OCI-LY1 (cell line): ENCODE data around the gene PPP2R2B.

Source experiments
- H2AFZ ChIP-seq: fragments of 200-600 bp; sonication (generic), shearing (Covaris generic); 2 replicates; pipeline ENCODE4 v1.6.0; 2014; ENCODE audit warnings: antibody characterized with exemption, mild to moderate bottlenecking, low read length
- H3F3A ChIP-seq: fragments of 200-600 bp; sonication (generic), shearing (Covaris generic); 2 replicates; pipeline ENCODE4 v1.6.0; 2014; ENCODE audit warnings: mild to moderate bottlenecking, antibody characterized with exemption, low read length, moderate library complexity; ENCODE audit not compliant: insufficient read depth
- H3K27ac ChIP-seq: fragments of 200-600 bp; sonication (generic); 2 replicates; pipeline ENCODE4 v1.5.1; 2014; ENCODE audit warnings: low read length, mixed run types, mild to moderate bottlenecking, low read depth; ENCODE audit not compliant: poor library complexity, severe bottlenecking
- H3K27me3 ChIP-seq: fragments of 200-600 bp; sonication (generic); 2 replicates; pipeline ENCODE4 v1.6.0; 2014; ENCODE audit warnings: antibody characterized with exemption, mild to moderate bottlenecking, low read length, moderate library complexity; ENCODE audit not compliant: insufficient read depth
- H3K36me3 ChIP-seq: fragments of 200-600 bp; sonication (generic); 2 replicates; pipeline ENCODE4 v1.6.1; 2014; ENCODE audit warnings: mild to moderate bottlenecking, antibody characterized with exemption, low read length, moderate library complexity, mixed read lengths; ENCODE audit not compliant: insufficient read depth
- H3K4me1 ChIP-seq: fragments of 200-600 bp; sonication (generic); 2 replicates; pipeline ENCODE4 v1.5.1; 2014; ENCODE audit warnings: mild to moderate bottlenecking, low read length, moderate library complexity; ENCODE audit not compliant: insufficient read depth, severe bottlenecking
- H3K4me2 ChIP-seq: fragments of 200-600 bp; sonication (generic), shearing (Covaris generic); 2 replicates; pipeline ENCODE4 v1.6.1; 2014; ENCODE audit warnings: low read length
- H3K4me3 ChIP-seq: fragments of 200-600 bp; sonication (generic); 2 replicates; pipeline ENCODE4 v1.5.1; 2014; ENCODE audit warnings: low read length, low read depth, mild to moderate bottlenecking, mixed read lengths; ENCODE audit not compliant: poor library complexity, severe bottlenecking
- H3K79me2 ChIP-seq: fragments of 200-600 bp; shearing (Covaris generic); 2 replicates; pipeline ENCODE4 v1.6.1; 2016; ENCODE audit warnings: mixed run types, low read length, mixed read lengths; ENCODE audit not compliant: insufficient read depth
- H3K9ac ChIP-seq: fragments of 200-600 bp; sonication (generic), shearing (Covaris generic); 2 replicates; pipeline ENCODE4 v1.6.1; 2014; ENCODE audit warnings: mild to moderate bottlenecking, low read length, mixed read lengths
- H3K9me2 ChIP-seq: fragments of 200-600 bp; sonication (generic), shearing (Covaris generic); 2 replicates; pipeline ENCODE4 v1.6.1; 2014; ENCODE audit warnings: low read depth, mild to moderate bottlenecking, low read length, mixed read lengths
- H3K9me3 ChIP-seq: fragments of 200-600 bp; shearing (Covaris generic); 2 replicates; pipeline ENCODE4 v1.6.1; 2014; ENCODE audit warnings: low read length, mixed read lengths
- H4K20me1 ChIP-seq: fragments of 200-600 bp; sonication (generic), shearing (Covaris generic); 2 replicates; pipeline ENCODE4 v1.6.0; 2016; ENCODE audit warnings: mild to moderate bottlenecking, low read length; ENCODE audit not compliant: insufficient read depth
- CTCF ChIP-seq: fragments of 200-600 bp; sonication (generic), shearing (Covaris generic); IDR thresholded peaks from 2 replicates; pipeline ENCODE4 v1.5.1; 2017; ENCODE audit warnings: mild to moderate bottlenecking, antibody characterized with exemption, low read length, moderate library complexity, mixed read lengths
- EZH2 ChIP-seq: fragments of 200-600 bp; sonication (generic), shearing (Covaris generic); IDR thresholded peaks from 2 replicates; pipeline ENCODE4 v1.8.0; 2017; ENCODE audit warnings: borderline replicate concordance, mixed run types, mild to moderate bottlenecking, antibody characterized with exemption, low read length, moderate library complexity, mixed read lengths

The PPP2R2B gene

DNA sequence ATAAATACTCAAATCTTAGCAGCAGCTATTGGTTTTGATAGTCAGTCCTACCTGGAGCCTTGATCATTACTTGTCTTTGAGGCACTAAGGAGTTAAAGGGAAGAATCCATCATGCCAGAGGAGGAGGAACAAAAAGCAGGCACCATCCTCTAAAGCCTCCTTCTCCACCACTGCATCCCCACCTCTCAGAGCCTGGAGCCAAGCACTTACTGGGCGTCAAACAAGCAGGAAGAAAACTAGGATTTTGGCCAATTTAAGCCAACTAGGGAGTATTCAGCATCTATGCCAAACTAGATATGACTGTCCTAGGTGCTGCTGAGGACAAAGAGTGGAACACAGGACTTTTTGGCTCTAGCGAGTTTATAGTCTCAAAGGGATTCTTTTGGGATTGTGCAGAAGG lies 152.5 kb downstream of the PPP2R2B start:
- Histone ChIP-seq H3K9ac (no peak overlapping the region), H3K27ac (no peak overlapping the region), H3K36me3 (no peaks in the 10 kb centered on the region), H3K9me3 (no peaks in the 10 kb centered on the region), H3K4me2 (no peak overlapping the region), H3K4me3 (no peak overlapping the region), H3F3A (no peaks in the 10 kb centered on the region), H2AFZ (no peak overlapping the region), H4K20me1 (no peaks in the 10 kb centered on the region), H3K4me1 (no peaks in the 10 kb centered on the region), H3K27me3 (no peaks in the 10 kb centered on the region), H3K79me2 (no peaks in the 10 kb centered on the region), H3K9me2 (no peaks in the 10 kb centered on the region)
- no peak for TF ChIP-seq CTCF
- TF ChIP-seq EZH2, result no peak

DNA sequence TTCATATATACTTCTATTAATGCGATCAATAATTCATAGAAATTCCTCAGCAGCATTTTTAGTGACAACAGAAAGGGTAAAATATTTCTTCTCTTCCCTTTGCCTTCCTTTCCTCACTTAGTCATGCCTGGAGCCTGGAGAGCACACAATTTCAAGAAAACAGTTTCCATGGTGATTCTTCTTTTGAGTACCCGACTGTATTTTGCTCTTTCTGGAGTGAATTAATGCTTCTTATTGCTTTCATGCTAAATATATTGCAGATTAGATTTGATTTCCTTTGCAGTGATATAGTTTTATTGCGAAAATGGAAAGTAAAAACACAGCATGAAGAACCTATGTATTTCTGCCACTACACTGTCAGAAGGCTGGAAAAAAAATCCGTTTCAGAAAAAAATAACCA lies 153.5 kb downstream of the PPP2R2B start:
- Histone ChIP-seq H3K4me1 (no peaks in the 10 kb centered on the region), H3K36me3 (no peaks in the 10 kb centered on the region), H3K4me2 (no peak overlapping the region), H3K27ac (no peak overlapping the region), H4K20me1 (no peaks in the 10 kb centered on the region), H2AFZ (no peak overlapping the region), H3F3A (no peaks in the 10 kb centered on the region), H3K79me2 (no peaks in the 10 kb centered on the region), H3K9ac (no peak overlapping the region), H3K27me3 (no peaks in the 10 kb centered on the region), H3K9me2 (no peaks in the 10 kb centered on the region), H3K9me3 (no peaks in the 10 kb centered on the region), H3K4me3 (no peak overlapping the region)
- TF ChIP-seq EZH2 (no peak), CTCF (no peak)

DNA sequence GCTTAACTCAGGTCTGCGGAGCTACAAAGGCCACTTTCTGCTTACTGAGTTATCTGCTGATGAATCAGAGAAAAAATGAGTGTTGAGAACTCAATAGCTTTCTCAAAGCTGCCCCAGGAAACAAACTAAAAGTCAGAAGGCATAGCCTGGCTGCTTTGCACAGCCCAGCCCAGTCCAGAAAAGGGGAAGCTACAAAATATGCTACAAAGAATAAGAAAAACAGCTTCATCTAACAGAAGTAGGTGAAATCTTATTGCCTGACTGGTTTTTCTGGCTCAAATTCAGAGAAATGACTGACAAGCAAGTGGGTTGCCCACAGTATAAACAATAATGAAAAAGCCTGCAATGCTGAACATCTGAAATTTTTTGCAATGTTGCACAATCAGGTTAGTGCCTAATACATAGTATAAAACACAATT lies 156.2 kb downstream of the PPP2R2B start:
- Histone ChIP-seq H3F3A (no peaks in the 10 kb centered on the region), H3K9ac (no peak overlapping the region), H3K27me3 (no peaks in the 10 kb centered on the region), H3K79me2 (no peaks in the 10 kb centered on the region), H3K9me2 (no peaks in the 10 kb centered on the region), H4K20me1 (no peaks in the 10 kb centered on the region), H2AFZ (no peak overlapping the region), H3K36me3 (no peaks in the 10 kb centered on the region), H3K4me2 (no peak overlapping the region), H3K27ac (no peak overlapping the region), H3K9me3 (no peaks in the 10 kb centered on the region), H3K4me3 (no peak overlapping the region), H3K4me1 (no peaks in the 10 kb centered on the region)
- TF ChIP-seq EZH2 (no peak), CTCF (no peak)
